ENCODE measurements around the gene TRIM3.

- TF ChIP-seq TOX (CRISPR knock-in tag; IDR thresholded peaks at IDR 0.05; ENCODE audit: borderline replicate concordance) (no peak), OSR1 (CRISPR knock-in tag; IDR thresholded peaks at IDR 0.05) (no peak), PATZ1 (CRISPR knock-in tag; IDR thresholded peaks at IDR 0.05; ENCODE audit: borderline replicate concordance) (no peak), TCF4 (CRISPR knock-in tag; IDR thresholded peaks at IDR 0.05; ENCODE audit: borderline replicate concordance) (no peak)
Observed at GRCh38 chr11:6410695-6411430, 62.9 kb downstream of the TRIM3 start.

All from SK-N-SH treated with all-trans-retinoic acid at 6 μM for 48 hours (cell line).